ENCODE measurements around the gene XBP1. TPM values are rescaled to one million over a fixed set of nuclear protein-coding genes. Genes with fewer than 3 reads are reported as not detected.

Gene XBP1
- total RNA-seq, 3 donors from 2014 or later, result 116 to 238 (median 132) TPM

GRCh38 chr22:28837640-28838039, 37.3 kb upstream of the XBP1 start:
- H3K4me1 ChIP-seq (ENCODE audit: low read depth), result no peaks in the 10 kb centered on the region
- no peak overlapping the region for H3K4me3 ChIP-seq
- intact Hi-C loops (cut with DNase I, micrococcal nuclease), result no loop called here
- DNase-seq (no peak), ATAC-seq (no peak)
- TF ChIP-seq, protein P1, sequence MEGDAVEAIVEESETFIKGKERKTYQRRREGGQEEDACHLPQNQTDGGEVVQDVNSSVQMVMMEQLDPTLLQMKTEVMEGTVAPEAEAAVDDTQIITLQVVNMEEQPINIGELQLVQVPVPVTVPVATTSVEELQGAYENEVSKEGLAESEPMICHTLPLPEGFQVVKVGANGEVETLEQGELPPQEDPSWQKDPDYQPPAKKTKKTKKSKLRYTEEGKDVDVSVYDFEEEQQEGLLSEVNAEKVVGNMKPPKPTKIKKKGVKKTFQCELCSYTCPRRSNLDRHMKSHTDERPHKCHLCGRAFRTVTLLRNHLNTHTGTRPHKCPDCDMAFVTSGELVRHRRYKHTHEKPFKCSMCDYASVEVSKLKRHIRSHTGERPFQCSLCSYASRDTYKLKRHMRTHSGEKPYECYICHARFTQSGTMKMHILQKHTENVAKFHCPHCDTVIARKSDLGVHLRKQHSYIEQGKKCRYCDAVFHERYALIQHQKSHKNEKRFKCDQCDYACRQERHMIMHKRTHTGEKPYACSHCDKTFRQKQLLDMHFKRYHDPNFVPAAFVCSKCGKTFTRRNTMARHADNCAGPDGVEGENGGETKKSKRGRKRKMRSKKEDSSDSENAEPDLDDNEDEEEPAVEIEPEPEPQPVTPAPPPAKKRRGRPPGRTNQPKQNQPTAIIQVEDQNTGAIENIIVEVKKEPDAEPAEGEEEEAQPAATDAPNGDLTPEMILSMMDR (IDR thresholded peaks at IDR 0.05), result no peak
- no peaks in the 10 kb centered on the region for H3K36me3 ChIP-seq (ENCODE audit: low read depth)
- no peaks in the 10 kb centered on the region for H3K9me3 ChIP-seq

- intact Hi-C loops (cut with DNase I, micrococcal nuclease), result no loop called here
These were observed 35.3 kb upstream of the XBP1 start for GRCh38 chr22:28835630-28836189.

DNA sequence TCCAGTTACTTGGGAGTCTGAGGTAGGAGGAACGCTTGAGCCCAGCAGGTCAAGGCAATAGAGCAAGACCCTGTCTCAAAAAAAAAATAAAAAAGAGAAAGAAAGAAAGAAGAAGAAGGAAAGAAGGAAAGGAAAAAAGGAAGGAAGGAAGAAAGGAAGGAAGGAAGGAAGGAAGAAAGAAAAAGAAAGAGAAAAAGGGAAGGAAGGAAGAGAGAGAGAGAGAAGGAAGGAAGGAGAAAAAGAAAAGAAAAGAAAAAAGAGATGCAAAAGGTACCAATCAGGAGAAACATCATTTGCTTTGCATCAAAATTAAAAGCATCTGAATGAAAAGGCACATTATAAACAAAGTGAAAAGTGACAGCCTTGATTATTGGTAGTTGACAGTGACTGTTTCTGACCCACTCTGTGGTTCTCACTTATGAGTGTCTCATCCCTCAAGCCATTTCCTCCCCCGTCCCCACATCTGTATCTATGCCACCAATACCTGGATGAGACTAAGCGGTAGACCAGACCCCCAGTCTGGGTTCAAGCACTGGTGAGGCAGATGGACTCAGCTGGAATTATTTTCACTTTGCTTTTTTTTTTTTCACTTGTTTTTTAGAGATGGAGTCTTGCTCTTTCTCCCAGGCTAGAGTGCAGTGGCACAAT, 33.0 kb upstream of the XBP1 start:
- Histone ChIP-seq H3K4me3 (no peak overlapping the region), H3K9me3 (no peaks in the 10 kb centered on the region), H3K36me3 (ENCODE audit: low read depth) (no peaks in the 10 kb centered on the region), H3K4me1 (ENCODE audit: low read depth) (no peaks in the 10 kb centered on the region)
- no peak for DNase-seq
- ATAC-seq, result no peak
- intact Hi-C loops (cut with DNase I, micrococcal nuclease), result loop anchor here in 1 of 2 donors (5.0 kb wide), 1 partner anchor 231 kb away; no protein-coding TSS in a partner anchor
- TF ChIP-seq, protein P1 (IDR thresholded peaks at IDR 0.05), result no peak

More at GRCh38 chr22:28835630-28836189, 35.3 kb upstream of the XBP1 start:
- Histone ChIP-seq H3K4me3 (no peak overlapping the region), H3K9me3 (no peaks in the 10 kb centered on the region), H3K4me1 (ENCODE audit: low read depth) (no peaks in the 10 kb centered on the region), H3K36me3 (ENCODE audit: low read depth) (no peaks in the 10 kb centered on the region)
- peak; percentile 67 for ATAC-seq
- TF ChIP-seq, protein P1 (IDR thresholded peaks at IDR 0.05), result no peak
- DNase-seq, result no peak

DNA sequence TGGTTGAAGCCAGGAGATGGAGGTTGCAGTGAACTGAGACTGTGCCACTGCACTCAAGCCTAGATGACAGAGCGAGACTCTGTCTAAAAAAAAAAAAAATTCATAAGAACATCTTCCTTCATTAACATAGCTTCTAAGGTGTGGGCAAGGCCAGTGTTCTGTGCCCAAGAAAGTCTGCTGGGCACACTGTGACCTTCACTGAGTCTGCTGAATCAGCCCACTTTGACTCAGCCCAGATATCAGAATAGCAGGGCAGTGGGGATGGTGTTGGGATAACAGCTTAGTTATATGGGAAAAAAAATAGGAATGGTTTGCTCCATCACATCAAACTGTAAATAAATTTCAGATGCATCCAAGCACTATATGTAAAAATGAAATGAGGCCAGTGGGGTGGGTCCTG, 32.4 kb upstream of the XBP1 start:
- DNase-seq, result no peak
- ATAC-seq, result no peak
- TF ChIP-seq, protein P1 (IDR thresholded peaks at IDR 0.05), result no peak
- intact Hi-C loops (cut with DNase I, micrococcal nuclease), result loop anchor here in 1 of 2 donors (5.0 kb wide), 1 partner anchor 230 kb away; no protein-coding TSS in a partner anchor
- Histone ChIP-seq H3K9me3 (no peaks in the 10 kb centered on the region), H3K36me3 (ENCODE audit: low read depth) (no peaks in the 10 kb centered on the region), H3K4me3 (no peak overlapping the region), H3K4me1 (ENCODE audit: low read depth) (no peaks in the 10 kb centered on the region)

DNA sequence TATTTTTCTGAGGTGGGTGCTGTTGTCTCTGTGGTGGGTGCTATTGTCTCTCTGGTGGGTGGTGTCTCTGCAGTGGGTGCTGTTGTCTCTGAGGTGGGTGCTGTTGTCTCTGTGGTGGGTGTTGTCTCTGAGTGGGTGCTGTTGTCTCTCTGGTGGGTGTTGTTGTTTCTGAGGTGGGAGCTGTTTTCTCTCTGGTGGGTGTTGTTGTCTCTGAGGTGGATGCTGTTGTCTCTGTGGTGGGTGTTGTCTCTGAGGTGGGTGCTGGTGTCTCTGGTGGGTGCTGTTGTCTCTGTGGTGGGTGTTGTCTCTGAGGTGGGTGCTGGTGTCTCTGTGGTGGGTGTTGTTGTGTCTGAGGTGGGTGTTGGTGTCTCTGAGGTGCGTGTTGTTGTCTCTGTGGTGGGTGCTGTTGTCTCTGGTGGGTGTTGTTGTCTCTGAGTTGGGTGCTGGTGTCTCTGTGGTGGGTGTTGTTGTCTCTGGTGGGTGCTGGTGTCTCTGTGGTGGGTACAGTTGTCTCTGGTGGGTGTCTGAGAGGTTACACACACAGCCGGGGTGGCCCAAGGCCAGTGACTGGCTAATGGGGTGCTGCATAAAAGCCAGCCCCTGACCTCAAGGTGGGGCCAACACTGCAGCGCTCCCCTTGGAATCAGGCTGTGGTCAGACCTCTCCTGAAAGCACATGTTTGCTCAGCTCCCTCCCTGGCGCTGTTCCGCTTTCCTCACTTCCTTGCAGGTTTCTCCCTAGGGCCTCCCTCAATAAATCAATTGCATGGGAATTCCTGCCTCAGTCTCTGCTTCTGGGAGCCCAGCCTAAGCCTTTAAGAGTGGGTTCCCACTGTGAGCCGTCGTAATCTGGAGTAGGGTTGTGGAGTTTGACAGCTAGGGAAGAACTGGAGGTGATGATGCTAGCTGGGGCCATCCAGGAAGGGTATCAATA, 31.0 kb upstream of the XBP1 start:
- Histone ChIP-seq H3K36me3 (ENCODE audit: low read depth) (no peaks in the 10 kb centered on the region), H3K4me3 (no peak overlapping the region), H3K9me3 (no peaks in the 10 kb centered on the region), H3K4me1 (ENCODE audit: low read depth) (no peaks in the 10 kb centered on the region)
- TF ChIP-seq, protein P1 (IDR thresholded peaks at IDR 0.05), result no peak
- DNase-seq (no peak), ATAC-seq (no peak)
- intact Hi-C loops (cut with DNase I, micrococcal nuclease), result loop anchor here in 1 of 2 donors (5.0 kb wide), 1 partner anchor 229 kb away; no protein-coding TSS in a partner anchor

Data from mucosa of descending colon (tissue), 3 donors.